MM.1S (cell line): ENCODE data around the gene RPS15A.

Experiments
- DNase-seq: peaks from one replicate; pipeline ENCODE4 v3.0.0-alpha.2; 2015
- H2AFZ ChIP-seq: fragments of 300-600 bp; sonication (generic); 2 replicates; pipeline ENCODE4 v1.6.0; 2016; ENCODE audit warnings: antibody characterized with exemption, low read length
- H3F3A ChIP-seq: fragments of 300-600 bp; sonication (generic); 2 replicates; pipeline ENCODE4 v1.6.1; 2016; ENCODE audit warnings: mild to moderate bottlenecking, antibody characterized with exemption, low read length, moderate library complexity, mixed read lengths; ENCODE audit not compliant: insufficient read depth
- H3K27ac ChIP-seq: fragments of 300-600 bp; sonication (generic); 2 replicates; pipeline ENCODE4 v1.5.1; 2016; ENCODE audit warnings: mild to moderate bottlenecking, low read length
- H3K27me3 ChIP-seq: fragments of 300-600 bp; sonication (generic); replicated peaks from 2 replicates; pipeline ENCODE4 v1.6.0; 2016; ENCODE audit warnings: low read length; ENCODE audit not compliant: insufficient read depth
- H3K36me3 ChIP-seq: fragments of 300-600 bp; sonication (generic); replicated peaks from 2 replicates; pipeline ENCODE4 v1.6.1; 2016; ENCODE audit warnings: mild to moderate bottlenecking, low read length, mixed read lengths; ENCODE audit not compliant: insufficient read depth
- H3K4me1 ChIP-seq: fragments of 300-600 bp; sonication (generic); 2 replicates; pipeline ENCODE4 v1.6.1; 2016; ENCODE audit warnings: low read length, mixed read lengths
- H3K4me2 ChIP-seq: fragments of 300-600 bp; sonication (generic); 2 replicates; pipeline ENCODE4 v1.6.0; 2016; ENCODE audit warnings: low read depth, low read length
- H3K4me3 ChIP-seq: fragments of 300-600 bp; sonication (generic); 2 replicates; pipeline ENCODE4 v1.5.1; 2016; ENCODE audit warnings: low read length, mixed read lengths
- H3K79me2 ChIP-seq: fragments of 300-600 bp; sonication (generic); 2 replicates; pipeline ENCODE4 v1.6.1; 2016; ENCODE audit warnings: mixed run types, low read length, mixed read lengths
- H3K9ac ChIP-seq: fragments of 300-600 bp; sonication (generic); 2 replicates; pipeline ENCODE4 v1.6.1; 2016; ENCODE audit warnings: low read length, mixed read lengths
- H3K9me2 ChIP-seq: fragments of 300-600 bp; sonication (generic); replicated peaks from 2 replicates; pipeline ENCODE4 v1.6.1; 2016; ENCODE audit warnings: mild to moderate bottlenecking, low read length, mixed read lengths; ENCODE audit not compliant: insufficient read depth
- H3K9me3 ChIP-seq: fragments of 300-600 bp; sonication (generic); replicated peaks from 2 replicates; pipeline ENCODE4 v1.6.1; 2016; ENCODE audit warnings: mild to moderate bottlenecking, low read length, mixed read lengths; ENCODE audit not compliant: insufficient read depth
- H4K20me1 ChIP-seq: fragments of 300-600 bp; sonication (generic); 2 replicates; pipeline ENCODE4 v1.6.1; 2016; ENCODE audit warnings: mild to moderate bottlenecking, low read length, moderate library complexity, mixed read lengths; ENCODE audit not compliant: insufficient read depth
- EZH2 ChIP-seq: fragments of 300-600 bp; sonication (generic); optimal IDR thresholded peaks from 2 replicates; pipeline ENCODE3; 2017; ENCODE audit warnings: low read depth, mild to moderate bottlenecking, antibody characterized with exemption, low read length, mixed read lengths
- EZH2phosphoT487 ChIP-seq: fragments of 300-600 bp; sonication (generic); IDR thresholded peaks from 2 replicates; pipeline ENCODE4 v1.6.1; 2018; ENCODE audit warnings: antibody characterized with exemption, low read length
- TF ChIP-seq, protein P1 (sequence below): fragments of 300-600 bp; sonication (generic); IDR thresholded peaks from 2 replicates; pipeline ENCODE4 v1.5.1; 2016; ENCODE audit warnings: antibody characterized with exemption, low read length, mixed read lengths

Gene RPS15A

DNA sequence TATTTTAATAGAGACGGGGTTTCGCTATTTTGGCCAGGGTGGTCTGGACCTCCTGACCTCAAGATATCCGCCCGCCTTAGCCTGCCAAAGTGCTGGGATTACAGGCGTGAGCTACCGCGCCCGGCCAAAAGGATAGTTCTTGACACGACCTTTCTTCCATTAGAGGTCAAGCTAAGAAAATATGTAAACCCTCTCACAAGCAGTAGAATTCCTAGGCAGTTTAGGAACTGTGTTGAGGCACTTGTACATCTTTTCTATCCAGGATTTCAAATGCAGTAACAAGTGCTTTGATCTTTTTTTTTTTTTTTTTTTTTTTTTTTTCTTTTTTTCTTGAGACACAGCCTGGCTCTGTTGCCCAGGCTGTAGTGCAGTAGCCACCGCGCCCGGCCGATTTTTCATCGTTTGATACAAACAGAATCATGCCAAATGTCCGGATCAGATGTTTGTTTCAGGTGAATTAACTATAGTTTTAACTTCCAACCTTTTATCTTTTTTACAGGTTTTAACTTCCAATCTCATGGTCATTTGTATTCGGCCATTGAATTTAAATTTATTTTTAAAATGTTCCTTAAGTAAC is 12.7 kb upstream of the RPS15A start:
- peaks cover 34% of the 10 kb centered on the region for H3K79me2 ChIP-seq
- DNase-seq, result no peak
- H4K20me1 ChIP-seq, result no peaks in the 10 kb centered on the region
- peaks cover 9% of the 10 kb centered on the region for H3K4me1 ChIP-seq
- no peak overlapping the region for H3K27ac ChIP-seq
- H3F3A ChIP-seq, result peaks cover 26% of the 10 kb centered on the region
- TF ChIP-seq EZH2, result no peak
- TF ChIP-seq, protein P1, sequence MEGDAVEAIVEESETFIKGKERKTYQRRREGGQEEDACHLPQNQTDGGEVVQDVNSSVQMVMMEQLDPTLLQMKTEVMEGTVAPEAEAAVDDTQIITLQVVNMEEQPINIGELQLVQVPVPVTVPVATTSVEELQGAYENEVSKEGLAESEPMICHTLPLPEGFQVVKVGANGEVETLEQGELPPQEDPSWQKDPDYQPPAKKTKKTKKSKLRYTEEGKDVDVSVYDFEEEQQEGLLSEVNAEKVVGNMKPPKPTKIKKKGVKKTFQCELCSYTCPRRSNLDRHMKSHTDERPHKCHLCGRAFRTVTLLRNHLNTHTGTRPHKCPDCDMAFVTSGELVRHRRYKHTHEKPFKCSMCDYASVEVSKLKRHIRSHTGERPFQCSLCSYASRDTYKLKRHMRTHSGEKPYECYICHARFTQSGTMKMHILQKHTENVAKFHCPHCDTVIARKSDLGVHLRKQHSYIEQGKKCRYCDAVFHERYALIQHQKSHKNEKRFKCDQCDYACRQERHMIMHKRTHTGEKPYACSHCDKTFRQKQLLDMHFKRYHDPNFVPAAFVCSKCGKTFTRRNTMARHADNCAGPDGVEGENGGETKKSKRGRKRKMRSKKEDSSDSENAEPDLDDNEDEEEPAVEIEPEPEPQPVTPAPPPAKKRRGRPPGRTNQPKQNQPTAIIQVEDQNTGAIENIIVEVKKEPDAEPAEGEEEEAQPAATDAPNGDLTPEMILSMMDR, result no peak
- TF ChIP-seq EZH2phosphoT487, result no peak
- no peak overlapping the region for H2AFZ ChIP-seq
- H3K9me3 ChIP-seq, result no peaks in the 10 kb centered on the region
- no peaks in the 10 kb centered on the region for H3K9me2 ChIP-seq
- H3K9ac ChIP-seq, result no peak overlapping the region
- no peaks in the 10 kb centered on the region for H3K27me3 ChIP-seq
- no peak overlapping the region for H3K4me3 ChIP-seq
- peaks cover 2% of the 10 kb centered on the region; the same call in 1 of the 2 replicates for H3K36me3 ChIP-seq
- no peak overlapping the region for H3K4me2 ChIP-seq

DNA sequence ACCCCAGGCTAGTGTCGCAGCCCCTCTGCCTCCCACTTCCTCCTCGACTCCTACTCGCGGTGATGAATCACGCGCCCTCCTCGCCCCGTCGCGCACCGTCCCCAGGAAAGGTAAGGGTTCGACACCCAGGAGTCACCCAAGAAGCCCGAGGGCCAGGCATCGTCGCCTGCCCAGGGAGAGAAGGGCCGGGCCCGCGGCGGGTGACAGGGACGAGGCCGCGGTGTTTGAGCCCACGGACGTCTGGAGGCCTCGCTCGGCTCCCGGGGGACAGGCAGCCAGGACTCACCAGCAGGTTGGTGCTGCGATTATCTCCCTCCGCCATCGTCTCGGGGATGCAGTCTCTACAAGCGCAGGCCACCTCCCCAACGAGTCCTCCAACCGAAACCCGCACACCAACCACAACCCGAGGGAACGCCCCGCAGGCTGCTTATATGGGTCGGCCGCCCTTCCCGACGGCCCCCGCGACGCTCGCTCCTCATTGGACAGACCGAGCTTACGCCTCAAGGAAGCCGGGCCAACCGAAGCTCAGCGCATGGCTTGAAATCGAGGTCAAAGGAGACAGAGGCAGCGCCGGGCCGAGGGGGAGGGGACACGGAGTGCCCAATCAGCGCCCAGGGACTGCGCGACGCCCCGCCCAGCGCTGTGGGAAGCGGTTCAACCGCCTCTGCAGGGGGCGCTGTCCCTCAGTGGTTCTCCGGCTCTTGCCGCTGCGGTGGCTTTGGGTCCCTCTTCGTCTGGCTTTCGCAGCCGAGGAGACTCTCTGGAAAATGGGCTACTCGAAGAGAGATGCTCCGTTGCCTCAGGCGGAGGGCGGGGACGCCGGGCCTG is 11.2 kb upstream of the RPS15A start, which contains the start of gene ARL6IP1:
ARL6IP1 (minus strand) TSS at position 405 of the 828 bp plus-strand sequence; CDS start at position 322, 83 bp downstream.
- Histone ChIP-seq H3K27ac (peak within 1 kb of the TSS; percentile 68), H3K9me2 (no peaks in the 10 kb centered on the region), H3K4me1 (peaks cover 9% of the 10 kb centered on the region), H3K36me3 (peaks cover 10% of the 10 kb centered on the region; the same call in 1 of the 2 replicates), H3K4me3 (peak within 1 kb of the TSS; percentile 95), H3K27me3 (no peaks in the 10 kb centered on the region), H3K9me3 (no peaks in the 10 kb centered on the region), H3F3A (peaks cover 26% of the 10 kb centered on the region), H3K9ac (peak within 1 kb of the TSS; percentile 81), H3K79me2 (peaks cover 47% of the 10 kb centered on the region), H3K4me2 (peak within 1 kb of the TSS; percentile 97), H2AFZ (peak within 1 kb of the TSS; percentile 73), H4K20me1 (no peaks in the 10 kb centered on the region)
- DNase-seq, result peak; percentile 100
- TF ChIP-seq EZH2, result no peak
- TF ChIP-seq, protein P1, result peak; percentile 85

DNA sequence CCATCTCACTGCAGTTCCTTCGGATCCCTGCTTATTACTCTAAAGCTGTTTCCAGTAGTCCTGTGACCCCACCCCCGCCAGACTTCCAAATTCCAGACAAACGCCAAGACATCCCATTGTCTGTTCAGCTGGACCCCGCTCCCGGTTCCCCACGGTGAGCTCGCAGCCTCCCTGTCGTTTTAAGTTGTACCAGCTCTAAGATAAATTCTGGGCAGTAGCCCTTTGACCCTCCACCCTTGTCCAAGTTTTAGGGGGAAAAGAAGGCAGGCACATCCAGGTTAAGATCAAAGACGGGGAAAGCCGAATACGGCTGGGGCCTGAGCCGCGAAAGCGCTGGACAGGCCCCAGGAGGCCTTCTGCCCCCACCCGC is 10.6 kb upstream of the RPS15A start:
- H3K4me3 ChIP-seq, result peak overlapping the region; percentile 95
- no peaks in the 10 kb centered on the region for H4K20me1 ChIP-seq
- peak overlapping the region; percentile 68; the same call in 1 of the 2 replicates for H3K27ac ChIP-seq
- TF ChIP-seq, protein P1, result no peak
- no peak for TF ChIP-seq EZH2
- TF ChIP-seq EZH2phosphoT487, result no peak
- peak overlapping the region; percentile 81 for H3K9ac ChIP-seq
- no peaks in the 10 kb centered on the region for H3K9me2 ChIP-seq
- H3K27me3 ChIP-seq, result no peaks in the 10 kb centered on the region
- peak overlapping the region; percentile 97 for H3K4me2 ChIP-seq
- H2AFZ ChIP-seq, result peak overlapping the region; percentile 71
- DNase-seq, result no peak
- H3K79me2 ChIP-seq, result peaks cover 53% of the 10 kb centered on the region
- peaks cover 9% of the 10 kb centered on the region for H3K4me1 ChIP-seq
- no peaks in the 10 kb centered on the region for H3K9me3 ChIP-seq
- peaks cover 15% of the 10 kb centered on the region; the same call in 1 of the 2 replicates for H3K36me3 ChIP-seq
- H3F3A ChIP-seq, result peaks cover 26% of the 10 kb centered on the region
